Measurements from ENCODE around the gene VWA8.
"Not testable (repeated sequence)": the region's sequence is repeated elsewhere in the genome, so short reads cannot be mapped to it uniquely, and the experiment has no call there.

VWA8 gene

GRCh38 chr13:41542281-41542680 is 418.6 kb downstream of the VWA8 start:
- no peak for TF ChIP-seq CTCF (IDR thresholded peaks at IDR 0.05; ENCODE audit: control extremely low read depth, extremely low read depth, low read depth, missing control alignments)
- CTCF ChIA-PET = no interaction called here
- no peak for DNase-seq (ENCODE audit: extremely low spot score)
- POLR2A ChIA-PET = no interaction called here

DNA sequence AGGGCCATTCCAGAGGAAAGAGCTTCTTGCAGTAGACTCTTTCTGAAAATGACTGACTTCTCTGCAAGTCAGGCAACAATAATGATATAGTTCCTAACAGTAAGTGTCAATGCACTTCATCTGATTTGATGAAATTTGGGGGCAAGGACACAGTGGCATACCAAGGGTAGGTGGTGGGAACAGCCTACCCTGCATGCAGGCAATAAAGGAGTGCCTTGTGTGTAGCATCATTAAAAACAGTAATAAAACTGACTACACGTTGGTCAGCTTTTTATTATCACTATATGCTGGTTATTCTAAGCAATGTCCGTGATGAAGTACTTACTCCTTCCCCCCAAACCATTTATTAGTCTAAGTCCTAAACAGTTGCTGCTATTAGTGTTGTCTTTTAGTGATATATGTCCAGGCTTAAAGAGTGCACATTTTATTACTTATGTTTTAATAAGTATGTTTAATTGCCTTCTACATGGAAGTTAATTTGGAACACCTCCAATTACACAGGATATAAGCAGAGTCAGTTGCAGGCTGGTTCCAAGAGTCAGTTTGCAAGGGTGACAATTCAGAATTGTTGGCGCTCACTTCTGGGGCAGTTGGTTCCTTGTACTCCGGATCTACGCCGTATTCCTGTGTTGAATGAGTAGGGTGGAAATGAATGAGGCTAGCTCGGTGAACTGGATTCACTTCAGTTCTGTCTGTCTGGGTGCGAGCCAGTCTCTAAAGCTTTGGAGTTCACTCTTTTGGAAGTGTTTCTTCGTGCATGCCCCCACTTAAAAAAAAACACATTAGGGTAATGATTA is 419.6 kb downstream of the VWA8 start:
- CTCF ChIA-PET = interaction anchor here (1.0 kb wide), 1 partner anchor 18 kb away, joined by 3 read pairs; no protein-coding TSS in a partner anchor
- DNase-seq (ENCODE audit: extremely low spot score) = no peak
- TF ChIP-seq CTCF (IDR thresholded peaks at IDR 0.05; ENCODE audit: control extremely low read depth, extremely low read depth, low read depth, missing control alignments) = no peak
- POLR2A ChIA-PET = no interaction called here

DNA sequence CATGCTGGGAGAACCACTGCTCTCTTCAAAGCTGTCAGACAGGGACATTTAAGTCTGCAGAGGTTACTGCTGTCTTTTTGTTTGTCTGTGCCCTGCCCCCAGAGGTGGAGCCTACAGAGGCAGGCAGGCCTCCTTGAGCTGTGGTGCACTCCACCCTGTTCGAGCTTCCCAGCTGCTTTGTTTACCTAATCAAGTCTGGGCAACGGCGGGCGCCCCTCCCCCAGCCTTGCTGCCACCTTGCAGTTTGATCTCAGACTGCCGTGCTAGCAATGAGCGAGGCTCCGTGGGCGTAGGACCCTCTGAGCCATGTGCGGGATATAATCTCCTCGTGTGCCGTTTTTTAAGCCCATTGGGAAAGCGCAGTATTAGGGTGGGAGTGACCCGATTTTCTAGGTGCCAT is 420.7 kb downstream of the VWA8 start:
- DNase-seq (ENCODE audit: extremely low spot score); POLR2A ChIA-PET; CTCF ChIA-PET: not testable (repeated sequence)

DNA sequence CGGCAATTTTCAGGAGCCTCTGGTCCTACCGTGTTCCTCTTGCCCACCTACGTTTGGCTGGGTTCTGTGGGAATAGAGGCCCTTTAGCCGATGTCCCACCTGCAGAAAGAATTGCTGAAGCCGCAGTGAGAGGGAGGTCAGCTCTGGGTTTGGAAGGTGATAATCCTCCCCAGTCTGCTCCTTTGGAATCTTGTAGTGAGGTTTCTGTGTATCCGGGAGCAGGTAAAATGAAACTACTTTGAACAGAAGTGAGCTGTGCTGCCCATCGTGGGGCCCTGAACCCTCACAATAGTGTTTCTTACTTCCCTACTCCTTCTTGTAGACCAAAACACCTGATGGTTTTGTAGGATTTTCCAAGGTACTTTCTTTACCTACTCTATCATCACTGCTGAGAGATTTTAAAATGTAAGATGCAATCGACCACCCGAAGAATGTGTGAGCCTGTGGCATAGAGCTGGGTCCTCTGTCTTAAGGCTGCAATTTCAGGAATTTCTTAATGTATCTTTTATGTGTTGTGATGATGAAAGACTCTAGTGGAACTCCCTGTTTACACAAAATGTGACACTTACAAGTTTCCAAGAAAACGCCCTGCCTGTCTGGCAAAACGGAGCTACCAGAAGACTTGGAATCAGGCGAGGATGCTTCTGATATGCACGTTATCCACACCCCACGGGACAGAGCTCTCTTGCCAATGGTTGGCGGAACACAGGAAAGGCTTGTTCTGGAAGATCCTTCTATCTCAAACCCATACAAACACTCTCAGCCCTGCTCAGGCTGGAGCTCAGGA is 427.4 kb downstream of the VWA8 start:
- DNase-seq (ENCODE audit: extremely low spot score) = no peak
- no peak for TF ChIP-seq CTCF (IDR thresholded peaks at IDR 0.05; ENCODE audit: control extremely low read depth, extremely low read depth, low read depth, missing control alignments)
- ChIA-PET CTCF (interaction anchor here (0.7 to 1.7 kb wide), 2 partner anchors 10 to 34 kb away, joined by 3 to 5 read pairs; no protein-coding TSS in a partner anchor), POLR2A (no interaction called here)

DNA sequence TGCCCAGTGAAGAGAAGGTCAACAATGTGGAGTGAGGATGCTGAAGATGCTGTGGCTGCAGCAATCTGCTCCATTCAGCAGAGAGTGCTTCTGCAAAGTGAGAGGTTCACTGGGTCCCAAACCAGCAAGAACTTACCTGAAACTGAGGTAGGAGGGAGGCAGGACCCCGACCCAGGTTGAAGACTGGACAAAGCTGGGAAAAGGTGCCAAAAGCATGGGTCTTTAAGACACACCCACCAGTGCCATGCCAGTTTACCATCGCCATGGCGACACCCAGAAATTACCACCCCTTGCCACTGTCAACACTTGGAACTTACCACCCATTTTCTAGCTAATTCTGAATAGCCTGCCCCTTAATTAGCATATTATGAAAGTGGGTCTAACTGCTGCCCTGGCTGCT is 432.9 kb downstream of the VWA8 start:
- TF ChIP-seq CTCF (IDR thresholded peaks at IDR 0.05; ENCODE audit: control extremely low read depth, extremely low read depth, low read depth, missing control alignments) = no peak
- ChIA-PET POLR2A (no interaction called here), CTCF (no interaction called here)
- no peak for DNase-seq (ENCODE audit: extremely low spot score)

DNA sequence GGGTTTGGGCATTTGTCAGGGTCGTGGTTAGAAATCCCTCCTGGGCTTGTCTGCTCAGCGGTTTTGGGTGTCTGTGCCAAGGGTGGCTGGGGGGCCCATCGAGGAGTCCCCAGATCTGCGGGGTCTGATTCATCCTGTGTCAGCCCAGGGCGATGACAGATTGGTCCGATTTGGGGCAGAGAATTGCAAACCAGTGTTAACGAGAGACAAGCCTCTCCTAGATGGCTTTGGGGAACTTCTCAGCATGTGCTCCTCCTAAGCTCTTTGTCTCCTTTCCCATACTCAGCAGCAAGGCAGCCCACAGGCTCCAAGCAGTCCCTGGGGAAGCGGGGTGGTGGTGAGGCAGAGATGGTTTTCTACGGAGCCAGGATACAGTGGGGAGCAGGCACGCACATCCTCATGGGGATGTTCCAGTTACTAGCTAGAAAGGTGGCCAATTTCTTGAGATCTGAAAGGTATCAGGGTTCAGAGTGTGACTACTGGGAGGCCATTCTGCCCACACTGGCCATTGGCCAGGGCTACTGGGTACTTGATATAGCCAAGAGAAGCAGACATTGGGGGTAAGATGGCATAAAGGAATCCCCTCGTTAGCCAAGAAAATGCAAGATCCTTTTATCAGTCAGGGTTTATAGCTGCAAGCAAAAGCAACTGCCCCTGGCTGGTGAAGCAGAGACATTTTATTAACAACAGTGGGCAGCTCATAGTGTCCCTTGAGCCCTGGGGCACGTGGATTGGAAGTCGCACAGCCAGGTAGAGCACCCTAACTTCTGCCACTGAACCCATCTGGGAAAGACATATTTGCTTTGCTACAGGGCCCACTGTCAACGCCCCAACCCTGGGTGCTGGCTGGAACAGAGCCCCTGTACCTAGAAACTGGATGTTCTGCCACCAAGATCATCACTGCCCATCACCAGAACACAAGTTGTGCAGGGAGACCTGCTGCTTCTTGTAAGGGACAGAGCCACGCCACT is 440.0 kb downstream of the VWA8 start:
- POLR2A ChIA-PET = no interaction called here

More for the DNA sequence above, 440.0 kb downstream of the VWA8 start:
- CTCF ChIA-PET = no interaction called here
- DNase-seq (ENCODE audit: extremely low spot score) = no peak
- no peak for TF ChIP-seq CTCF (IDR thresholded peaks at IDR 0.05; ENCODE audit: control extremely low read depth, extremely low read depth, low read depth, missing control alignments)
